ENCODE measurements around the gene SLC47A2. TPM values are rescaled to one million over a fixed set of nuclear protein-coding genes. Genes with fewer than 3 reads are reported as not detected.

Gene SLC47A2
- polyA plus RNA-seq, 1 donor from 2014 or later: not detected

DNA sequence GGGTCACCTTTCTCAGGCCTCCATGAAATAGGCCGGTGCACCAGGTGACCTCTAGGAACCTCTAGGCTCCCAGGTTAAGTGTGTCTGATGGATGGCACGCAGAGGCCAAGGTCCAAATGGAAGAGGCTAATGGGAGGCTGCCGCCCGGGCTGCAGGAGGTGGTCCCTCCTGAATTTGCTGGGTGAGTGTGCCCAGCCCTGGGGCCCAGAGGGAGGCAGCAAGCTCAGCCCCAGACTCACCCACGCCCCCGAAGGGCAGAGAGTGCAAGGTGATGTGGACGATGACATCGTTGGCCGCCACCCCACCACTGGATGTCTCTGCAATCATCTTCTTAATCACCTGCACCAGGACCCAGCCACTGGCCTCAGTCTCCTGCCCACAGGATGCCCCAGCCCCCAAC lies 22.4 kb upstream of the SLC47A2 start:
- Histone ChIP-seq H2AFZ (ENCODE audit: low read depth, low read length) (no peak overlapping the region), H3K27ac (ENCODE audit: low read length) (no peak overlapping the region), H3K9me3 (ENCODE audit: low read length) (no peaks in the 10 kb centered on the region), H3F3A (ENCODE audit: insufficient read depth, low read length, poor library complexity, severe bottlenecking) (no peaks in the 10 kb centered on the region), H3K79me2 (replicated peaks; ENCODE audit: insufficient read depth, low read length) (no peaks in the 10 kb centered on the region), H3K4me3 (ENCODE audit: low read length) (no peak overlapping the region), H3K9me2 (ENCODE audit: insufficient read depth, low read length) (no peaks in the 10 kb centered on the region), H3K36me3 (ENCODE audit: insufficient read depth, low read length) (no peaks in the 10 kb centered on the region), H3K4me2 (ENCODE audit: low read length) (no peak overlapping the region), H3K27me3 (ENCODE audit: insufficient read depth, low read depth, low read length) (no peaks in the 10 kb centered on the region), H3K9ac (ENCODE audit: low read length) (no peak overlapping the region), H4K20me1 (ENCODE audit: insufficient read depth) (no peaks in the 10 kb centered on the region)
- TF ChIP-seq EP300 (conservative IDR thresholded peaks at IDR 0.05; ENCODE audit: poor library complexity, severe bottlenecking) (no peak), POLR2AphosphoS5 (IDR thresholded peaks at IDR 0.05) (no peak), SMC3 (conservative IDR thresholded peaks at IDR 0.05; ENCODE audit: poor library complexity) (no peak), EZH2 (IDR thresholded peaks at IDR 0.05; ENCODE audit: borderline replicate concordance, insufficient read depth, low read length, poor library complexity, severe bottlenecking) (no peak), RAD21 (conservative IDR thresholded peaks at IDR 0.05) (no peak), REST (IDR thresholded peaks at IDR 0.05; ENCODE audit: borderline replicate concordance) (no peak), CTCF (IDR thresholded peaks at IDR 0.05; ENCODE audit: poor library complexity, severe bottlenecking) (no peak), TAF1 (IDR thresholded peaks at IDR 0.05; ENCODE audit: low read depth) (no peak), MXI1 (conservative IDR thresholded peaks at IDR 0.05; ENCODE audit: poor library complexity, severe bottlenecking) (no peak)

DNA sequence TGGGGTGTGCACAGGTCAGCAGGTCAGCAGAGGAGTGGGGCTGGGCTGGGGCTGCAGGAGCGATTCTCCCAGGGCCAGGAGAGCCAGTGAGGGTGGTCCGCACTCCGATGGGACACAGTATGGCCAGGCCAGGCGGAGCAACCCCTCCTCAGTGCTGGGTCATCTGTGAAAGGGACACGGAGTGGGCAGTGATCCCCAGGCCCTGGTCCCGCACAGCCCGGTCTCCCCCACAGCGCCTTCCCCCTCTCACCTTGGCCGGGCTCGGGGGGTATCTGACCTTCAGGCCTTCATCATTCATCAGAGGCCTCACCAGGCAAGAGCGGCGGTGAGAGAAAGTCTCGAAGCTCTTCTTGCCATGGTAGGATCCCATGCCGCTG lies 21.7 kb upstream of the SLC47A2 start:
- Histone ChIP-seq H3K27me3 (ENCODE audit: insufficient read depth, low read depth, low read length) (no peaks in the 10 kb centered on the region), H3K9me2 (ENCODE audit: insufficient read depth, low read length) (no peaks in the 10 kb centered on the region), H3K4me3 (ENCODE audit: low read length) (no peak overlapping the region), H3K36me3 (ENCODE audit: insufficient read depth, low read length) (no peaks in the 10 kb centered on the region), H4K20me1 (ENCODE audit: insufficient read depth) (no peaks in the 10 kb centered on the region), H3K27ac (ENCODE audit: low read length) (no peak overlapping the region), H3K9ac (ENCODE audit: low read length) (no peak overlapping the region), H3K9me3 (ENCODE audit: low read length) (no peaks in the 10 kb centered on the region), H3F3A (ENCODE audit: insufficient read depth, low read length, poor library complexity, severe bottlenecking) (no peaks in the 10 kb centered on the region), H2AFZ (ENCODE audit: low read depth, low read length) (no peak overlapping the region), H3K4me2 (ENCODE audit: low read length) (no peak overlapping the region), H3K79me2 (replicated peaks; ENCODE audit: insufficient read depth, low read length) (no peaks in the 10 kb centered on the region)
- no peak for TF ChIP-seq RAD21 (conservative IDR thresholded peaks at IDR 0.05)
- TF ChIP-seq EP300 (conservative IDR thresholded peaks at IDR 0.05; ENCODE audit: poor library complexity, severe bottlenecking): no peak
- no peak for TF ChIP-seq TAF1 (IDR thresholded peaks at IDR 0.05; ENCODE audit: low read depth)
- no peak for TF ChIP-seq EZH2 (IDR thresholded peaks at IDR 0.05; ENCODE audit: borderline replicate concordance, insufficient read depth, low read length, poor library complexity, severe bottlenecking)
- TF ChIP-seq POLR2AphosphoS5 (IDR thresholded peaks at IDR 0.05): no peak
- no peak for TF ChIP-seq SMC3 (conservative IDR thresholded peaks at IDR 0.05; ENCODE audit: poor library complexity)
- TF ChIP-seq MXI1 (conservative IDR thresholded peaks at IDR 0.05; ENCODE audit: poor library complexity, severe bottlenecking): no peak
- no peak for TF ChIP-seq REST (IDR thresholded peaks at IDR 0.05; ENCODE audit: borderline replicate concordance)
- TF ChIP-seq CTCF (IDR thresholded peaks at IDR 0.05; ENCODE audit: poor library complexity, severe bottlenecking): no peak
